ENCODE measurements around the gene KCTD7.
"Not testable (repeated sequence)": the region's sequence is repeated elsewhere in the genome, so short reads cannot be mapped to it uniquely, and the experiment has no call there.

Gene KCTD7

GRCh38 chr7:66679633-66680244, 51.1 kb downstream of the KCTD7 start:
- Histone ChIP-seq H3K4me2 (ENCODE audit: low read length) (peak overlapping the region; percentile 58; the same call in 1 of the 2 replicates), H3F3A (ENCODE audit: insufficient read depth, low read length) (peaks cover 13% of the 10 kb centered on the region; the same call in 1 of the 2 replicates), H3K36me3 (ENCODE audit: insufficient read depth, low read length) (no peaks in the 10 kb centered on the region), H3K9me3 (ENCODE audit: low read length) (no peaks in the 10 kb centered on the region), H3K4me1 (ENCODE audit: insufficient read depth, low read length, severe bottlenecking) (peaks cover 45% of the 10 kb centered on the region), H3K27ac (ENCODE audit: low read depth, low read length, poor library complexity, severe bottlenecking) (peak overlapping the region; percentile 91), H3K9me2 (ENCODE audit: low read depth, low read length) (no peaks in the 10 kb centered on the region), H3K79me2 (ENCODE audit: insufficient read depth, low read length) (peaks cover 4% of the 10 kb centered on the region; the same call in 1 of the 2 replicates), H3K4me3 (ENCODE audit: low read depth, low read length, poor library complexity, severe bottlenecking) (no peak overlapping the region), H3K9ac (ENCODE audit: low read length) (peak overlapping the region; percentile 26; the same call in 1 of the 2 replicates), H2AFZ (ENCODE audit: low read length) (no peak overlapping the region), H4K20me1 (ENCODE audit: insufficient read depth, low read length) (no peaks in the 10 kb centered on the region), H3K27me3 (ENCODE audit: insufficient read depth, low read length) (no peaks in the 10 kb centered on the region)
- no peak for TF ChIP-seq EZH2 (IDR thresholded peaks at IDR 0.05; ENCODE audit: borderline replicate concordance, low read length)
- no peak for TF ChIP-seq CTCF (IDR thresholded peaks at IDR 0.05; ENCODE audit: low read length)

- Histone ChIP-seq H3K9me2 (ENCODE audit: low read depth, low read length) (no peaks in the 10 kb centered on the region), H2AFZ (ENCODE audit: low read length) (no peak overlapping the region), H3K36me3 (ENCODE audit: insufficient read depth, low read length) (no peaks in the 10 kb centered on the region), H3K27me3 (ENCODE audit: insufficient read depth, low read length) (no peaks in the 10 kb centered on the region), H4K20me1 (ENCODE audit: insufficient read depth, low read length) (no peaks in the 10 kb centered on the region), H3K9me3 (ENCODE audit: low read length) (no peaks in the 10 kb centered on the region), H3F3A (ENCODE audit: insufficient read depth, low read length) (peaks cover 13% of the 10 kb centered on the region; the same call in 1 of the 2 replicates), H3K4me2 (ENCODE audit: low read length) (peak overlapping the region; percentile 85), H3K4me1 (ENCODE audit: insufficient read depth, low read length, severe bottlenecking) (peaks cover 45% of the 10 kb centered on the region), H3K27ac (ENCODE audit: low read depth, low read length, poor library complexity, severe bottlenecking) (peak overlapping the region; percentile 91), H3K9ac (ENCODE audit: low read length) (peak overlapping the region; percentile 87), H3K4me3 (ENCODE audit: low read depth, low read length, poor library complexity, severe bottlenecking) (peak overlapping the region; percentile 95), H3K79me2 (ENCODE audit: insufficient read depth, low read length) (peaks cover 12% of the 10 kb centered on the region; the same call in 1 of the 2 replicates)
- TF ChIP-seq CTCF (IDR thresholded peaks at IDR 0.05; ENCODE audit: low read length) (no peak), EZH2 (IDR thresholded peaks at IDR 0.05; ENCODE audit: borderline replicate concordance, low read length) (no peak)
Measured at GRCh38 chr7:66681491-66682349, 53.0 kb downstream of the KCTD7 start.

GRCh38 chr7:66682350-66683093, 53.8 kb downstream of the KCTD7 start:
- Histone ChIP-seq H3K9me2 (ENCODE audit: low read depth, low read length) (no peaks in the 10 kb centered on the region), H4K20me1 (ENCODE audit: insufficient read depth, low read length) (no peaks in the 10 kb centered on the region), H3K9me3 (ENCODE audit: low read length) (no peaks in the 10 kb centered on the region), H3K9ac (ENCODE audit: low read length) (peak overlapping the region; percentile 87), H3K36me3 (ENCODE audit: insufficient read depth, low read length) (no peaks in the 10 kb centered on the region), H3F3A (ENCODE audit: insufficient read depth, low read length) (peaks cover 13% of the 10 kb centered on the region; the same call in 1 of the 2 replicates), H3K79me2 (ENCODE audit: insufficient read depth, low read length) (peaks cover 17% of the 10 kb centered on the region; the same call in 1 of the 2 replicates), H3K27me3 (ENCODE audit: insufficient read depth, low read length) (no peaks in the 10 kb centered on the region), H3K4me2 (ENCODE audit: low read length) (peak overlapping the region; percentile 85), H2AFZ (ENCODE audit: low read length) (no peak overlapping the region), H3K27ac (ENCODE audit: low read depth, low read length, poor library complexity, severe bottlenecking) (no peak overlapping the region), H3K4me1 (ENCODE audit: insufficient read depth, low read length, severe bottlenecking) (peaks cover 45% of the 10 kb centered on the region), H3K4me3 (ENCODE audit: low read depth, low read length, poor library complexity, severe bottlenecking) (peak overlapping the region; percentile 95)
- no peak for TF ChIP-seq EZH2 (IDR thresholded peaks at IDR 0.05; ENCODE audit: borderline replicate concordance, low read length)
- TF ChIP-seq CTCF (IDR thresholded peaks at IDR 0.05; ENCODE audit: low read length) = no peak

- H2AFZ ChIP-seq (ENCODE audit: low read length); H3K9me3 ChIP-seq (ENCODE audit: low read length); H3K9me2 ChIP-seq (ENCODE audit: low read depth, low read length); H3K27me3 ChIP-seq (ENCODE audit: insufficient read depth, low read length); H3K36me3 ChIP-seq (ENCODE audit: insufficient read depth, low read length); H4K20me1 ChIP-seq (ENCODE audit: insufficient read depth, low read length); H3K27ac ChIP-seq (ENCODE audit: low read depth, low read length, poor library complexity, severe bottlenecking): not testable (repeated sequence)
- Histone ChIP-seq H3K4me3 (ENCODE audit: low read depth, low read length, poor library complexity, severe bottlenecking) (peak overlapping the region; percentile 95), H3K79me2 (ENCODE audit: insufficient read depth, low read length) (peaks cover 18% of the 10 kb centered on the region; the same call in 1 of the 2 replicates), H3K4me2 (ENCODE audit: low read length) (peak overlapping the region; percentile 85), H3K4me1 (ENCODE audit: insufficient read depth, low read length, severe bottlenecking) (peaks cover 40% of the 10 kb centered on the region), H3K9ac (ENCODE audit: low read length) (peak overlapping the region; percentile 87), H3F3A (ENCODE audit: insufficient read depth, low read length) (peaks cover 13% of the 10 kb centered on the region; the same call in 1 of the 2 replicates)
Measured at GRCh38 chr7:66683094-66683769, 54.6 kb downstream of the KCTD7 start.
